ENCODE data around the gene USP21.

- no peak for TF ChIP-seq CTCF (IDR thresholded peaks at IDR 0.05)
- TF ChIP-seq POLR2A (IDR thresholded peaks at IDR 0.05), result no peak
- TF ChIP-seq EP300 (IDR thresholded peaks at IDR 0.05), result no peak
Measured at GRCh38 chr1:161153176-161153575, 6.1 kb upstream of the USP21 start.

All from ovary (tissue), 3 donors.